Measurements from ENCODE around the gene MICAL3.

The MICAL3 gene

GRCh38 chr22:18050065-18050464 lies 25.7 kb upstream of the MICAL3 start:
- TF ChIP-seq FOXP2 (optimal IDR thresholded peaks at IDR 0.05; ENCODE audit: borderline replicate concordance, extremely low read depth, extremely low read length, insufficient read depth), result no peak
- no peak for TF ChIP-seq SIN3A (IDR thresholded peaks at IDR 0.05; ENCODE audit: borderline replicate concordance, insufficient read depth, low read length)
- no peak for TF ChIP-seq POLR2AphosphoS5 (IDR thresholded peaks at IDR 0.05; ENCODE audit: low read depth, low read length)
- no peak for TF ChIP-seq REST (IDR thresholded peaks at IDR 0.05; ENCODE audit: insufficient read depth in 1 of 2, low read depth in 2 of 2, low read length in 2 of 2)
- no peak for TF ChIP-seq TAF1 (IDR thresholded peaks at IDR 0.05; ENCODE audit: borderline replicate concordance, insufficient read depth, low read length)

- TF ChIP-seq POLR2AphosphoS5 (IDR thresholded peaks at IDR 0.05; ENCODE audit: low read depth, low read length) (no peak), REST (IDR thresholded peaks at IDR 0.05; ENCODE audit: insufficient read depth in 1 of 2, low read depth in 2 of 2, low read length in 2 of 2) (no peak), SIN3A (IDR thresholded peaks at IDR 0.05; ENCODE audit: borderline replicate concordance, insufficient read depth, low read length) (no peak), FOXP2 (optimal IDR thresholded peaks at IDR 0.05; ENCODE audit: borderline replicate concordance, extremely low read depth, extremely low read length, insufficient read depth) (no peak), TAF1 (IDR thresholded peaks at IDR 0.05; ENCODE audit: borderline replicate concordance, insufficient read depth, low read length) (no peak)
Measured at GRCh38 chr22:18048441-18048898, 24.1 kb upstream of the MICAL3 start.

- TF ChIP-seq POLR2AphosphoS5 (IDR thresholded peaks at IDR 0.05; ENCODE audit: low read depth, low read length), result no peak
- no peak for TF ChIP-seq REST (IDR thresholded peaks at IDR 0.05; ENCODE audit: insufficient read depth in 1 of 2, low read depth in 2 of 2, low read length in 2 of 2)
- TF ChIP-seq SIN3A (IDR thresholded peaks at IDR 0.05; ENCODE audit: borderline replicate concordance, insufficient read depth, low read length), result no peak
- TF ChIP-seq TAF1 (IDR thresholded peaks at IDR 0.05; ENCODE audit: borderline replicate concordance, insufficient read depth, low read length), result no peak
- TF ChIP-seq FOXP2 (optimal IDR thresholded peaks at IDR 0.05; ENCODE audit: borderline replicate concordance, extremely low read depth, extremely low read length, insufficient read depth), result no peak
Measured at GRCh38 chr22:18048041-18048440, 23.7 kb upstream of the MICAL3 start.

- TF ChIP-seq POLR2AphosphoS5 (IDR thresholded peaks at IDR 0.05; ENCODE audit: low read depth, low read length) (no peak), SIN3A (IDR thresholded peaks at IDR 0.05; ENCODE audit: borderline replicate concordance, insufficient read depth, low read length) (no peak), FOXP2 (optimal IDR thresholded peaks at IDR 0.05; ENCODE audit: borderline replicate concordance, extremely low read depth, extremely low read length, insufficient read depth) (no peak), TAF1 (IDR thresholded peaks at IDR 0.05; ENCODE audit: borderline replicate concordance, insufficient read depth, low read length) (no peak), REST (IDR thresholded peaks at IDR 0.05; ENCODE audit: insufficient read depth in 1 of 2, low read depth in 2 of 2, low read length in 2 of 2) (no peak)
Measured at GRCh38 chr22:18045794-18046193, 21.4 kb upstream of the MICAL3 start.

All from PFSK-1 (cell line).